Mesenchymal stem cell (in vitro differentiated cells and primary cell): Measurements from ENCODE around the gene STX16.

Experiments used
- DNase-seq: peaks from one replicate; pipeline ENCODE4 v3.0.0-alpha.2; 2013
- H2AFZ ChIP-seq: one replicate; pipeline ENCODE4 v1.6.1; 2013; ENCODE audit warnings: low read depth, mild to moderate bottlenecking, control low read depth, inconsistent platforms, low read length, moderate library complexity
- H2AK5ac ChIP-seq: 2 replicates; pipeline ENCODE4 v1.6.1; 2013; ENCODE audit warnings: low read length, moderate library complexity, mild to moderate bottlenecking, inconsistent platforms; ENCODE audit not compliant: severe bottlenecking
- H2BK120ac ChIP-seq: one replicate; pipeline ENCODE4 v1.6.1; 2013; ENCODE audit warnings: low read depth, mild to moderate bottlenecking, inconsistent platforms, low read length, moderate library complexity
- H2BK12ac ChIP-seq, 2 experiments: one replicate each; pipeline ENCODE4 v1.6.1; 2013; ENCODE audit warnings: inconsistent platforms in 2 of 2, low read length in 2 of 2, mild to moderate bottlenecking in 2 of 2, moderate library complexity in 2 of 2, control low read depth in 1 of 2
- H2BK15ac ChIP-seq: one replicate; pipeline ENCODE4 v1.6.1; 2013; ENCODE audit warnings: mild to moderate bottlenecking, low read depth, inconsistent platforms; ENCODE audit not compliant: poor library complexity, severe bottlenecking
- H2BK5ac ChIP-seq: 2 replicates; pipeline ENCODE4 v1.6.1; 2013; ENCODE audit warnings: low read depth, mild to moderate bottlenecking, low read length, control low read depth, inconsistent platforms; ENCODE audit not compliant: poor library complexity, severe bottlenecking
- H3K14ac ChIP-seq, 2 experiments: one replicate each; pipeline ENCODE4 v1.6.1; 2013; ENCODE audit warnings: inconsistent platforms in 2 of 2, low read length in 2 of 2, control low read depth in 1 of 2, mild to moderate bottlenecking in 1 of 2, moderate library complexity in 1 of 2
- H3K18ac ChIP-seq, 2 experiments: one replicate each; pipeline ENCODE4 v1.6.1; 2013; ENCODE audit warnings: inconsistent platforms in 2 of 2, low read length in 2 of 2, control low read depth in 1 of 2, low read depth in 1 of 2, mild to moderate bottlenecking in 1 of 2
- H3K23ac ChIP-seq, 2 experiments: one replicate each; pipeline ENCODE4 v1.6.1; 2013; ENCODE audit warnings: inconsistent platforms in 2 of 2, low read length in 2 of 2, mild to moderate bottlenecking in 2 of 2, moderate library complexity in 2 of 2, control low read depth in 1 of 2
- H3K27ac ChIP-seq: 2 replicates; pipeline ENCODE4 v1.5.1; 2013; ENCODE audit warnings: mild to moderate bottlenecking, moderate library complexity, low read length, control low read depth, inconsistent platforms; ENCODE audit not compliant: poor library complexity, severe bottlenecking
- H3K27me3 ChIP-seq, 2 experiments: 2 replicates each; pipeline versions ENCODE4 v1.6.1 to v1.7.0; 2013; ENCODE audit warnings: low read length in 2 of 2, mild to moderate bottlenecking in 2 of 2, moderate library complexity in 2 of 2, control low read depth in 1 of 2, inconsistent platforms in 1 of 2; ENCODE audit not compliant: control insufficient read depth in 1 of 2, insufficient read depth in 1 of 2
- H3K36me3 ChIP-seq, 2 experiments: 2 replicates each; pipeline versions ENCODE4 v1.6.1 to v1.7.0; 2013; ENCODE audit warnings: low read length in 2 of 2, control low read depth in 1 of 2, inconsistent platforms in 1 of 2, low read depth in 1 of 2, mild to moderate bottlenecking in 1 of 2; ENCODE audit not compliant: insufficient read depth in 2 of 2, control insufficient read depth in 1 of 2
- H3K4ac ChIP-seq, 2 experiments: one replicate each; pipeline ENCODE4 v1.6.1; 2013; ENCODE audit warnings: inconsistent platforms in 2 of 2, low read length in 2 of 2, mild to moderate bottlenecking in 2 of 2, moderate library complexity in 2 of 2, control low read depth in 1 of 2, low read depth in 1 of 2
- H3K4me1 ChIP-seq: 2 replicates; pipeline ENCODE4 v1.6.1; 2013; ENCODE audit warnings: low read depth, low read length, control low read depth; ENCODE audit not compliant: control insufficient read depth, insufficient read depth
- H3K4me2 ChIP-seq: 2 replicates; pipeline ENCODE4 v1.6.1; 2013; ENCODE audit warnings: low read length, mild to moderate bottlenecking, inconsistent platforms; ENCODE audit not compliant: poor library complexity, severe bottlenecking
- H3K4me3 ChIP-seq, 2 experiments: 2 replicates each; pipeline versions ENCODE4 v1.5.1 to v1.7.0; 2013; ENCODE audit warnings: low read length in 2 of 2, mild to moderate bottlenecking in 2 of 2, control low read depth in 1 of 2, low read depth in 1 of 2; ENCODE audit not compliant: insufficient read depth in 1 of 2
- H3K79me1 ChIP-seq: replicated peaks from 2 replicates; pipeline ENCODE4 v1.6.1; 2013; ENCODE audit warnings: mild to moderate bottlenecking, control low read depth, low read length, inconsistent platforms; ENCODE audit not compliant: poor library complexity, severe bottlenecking
- H3K9ac ChIP-seq: 2 replicates; pipeline ENCODE4 v1.7.0; 2013; ENCODE audit warnings: mild to moderate bottlenecking, low read length, moderate library complexity
- H3K9me3 ChIP-seq: 2 replicates; pipeline ENCODE4 v1.7.0; 2013; ENCODE audit warnings: mild to moderate bottlenecking, low read length; ENCODE audit not compliant: control insufficient read depth
- H4K8ac ChIP-seq: one replicate; pipeline ENCODE4 v1.6.1; 2013; ENCODE audit warnings: inconsistent platforms, mild to moderate bottlenecking, low read length, moderate library complexity
- H4K91ac ChIP-seq: one replicate; pipeline ENCODE4 v1.6.1; 2013; ENCODE audit warnings: mild to moderate bottlenecking, low read length, inconsistent platforms
- WGBS: methylation state at CpG from one replicate; pipeline ENCODE4 v1.1.7; 2013; ENCODE audit warnings: mixed read lengths; 5-methylcytosine and 5-hydroxymethylcytosine counted together

Gene STX16

DNA sequence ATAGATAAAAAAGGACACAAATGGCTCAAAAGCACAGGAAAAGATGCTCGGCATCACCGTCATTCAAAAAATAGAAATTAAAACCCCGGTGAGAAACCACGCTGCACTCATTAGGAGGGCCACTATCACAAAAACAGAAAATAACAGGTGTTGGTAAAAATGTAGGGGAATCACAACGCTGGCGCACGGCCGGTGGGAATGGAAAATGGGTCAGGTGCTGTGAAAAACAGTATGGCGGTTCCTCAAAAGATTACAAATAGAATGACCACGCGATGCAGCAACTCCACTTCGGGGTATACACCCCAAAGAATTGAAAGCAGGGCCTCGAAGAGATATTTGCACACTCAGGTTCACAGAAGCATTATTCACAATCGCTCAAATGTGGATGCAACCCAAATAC is 69.8 kb downstream of the STX16 start:
- Histone ChIP-seq H3K4ac (no peak overlapping the region), H3K14ac (no peak overlapping the region), H3K27me3 (peaks cover 34 to 44% of the 10 kb centered on the region in 2 experiments), H3K36me3 (no peaks in the 10 kb centered on the region), H3K4me1 (peaks cover 16% of the 10 kb centered on the region), H3K23ac (no peak overlapping the region), H2BK120ac (no peak overlapping the region), H3K4me3 (no peak overlapping the region), H3K4me2 (no peak overlapping the region), H2AK5ac (no peak overlapping the region), H3K79me1 (no peaks in the 10 kb centered on the region), H2BK5ac (no peak overlapping the region), H4K8ac (no peak overlapping the region), H4K91ac (no peak overlapping the region), H2AFZ (no peak overlapping the region), H2BK15ac (no peak overlapping the region), H2BK12ac (no peak overlapping the region), H3K27ac (no peak overlapping the region), H3K9ac (no peak overlapping the region), H3K9me3 (no peaks in the 10 kb centered on the region), H3K18ac (no peak overlapping the region)
- no peak for DNase-seq
- 91% methylated on average over 14 of the region's 14 CpGs for WGBS

GRCh38 chr20:58721951-58722778 is 71.1 kb downstream of the STX16 start:
- Histone ChIP-seq H2BK5ac (no peak overlapping the region), H3K36me3 (no peaks in the 10 kb centered on the region), H3K4ac (no peak overlapping the region), H3K27me3 (peaks cover 34 to 44% of the 10 kb centered on the region in 2 experiments), H3K27ac (no peak overlapping the region), H2BK15ac (no peak overlapping the region), H3K4me2 (no peak overlapping the region), H2AFZ (no peak overlapping the region), H3K9ac (no peak overlapping the region), H3K4me1 (peaks cover 6% of the 10 kb centered on the region), H2BK120ac (no peak overlapping the region), H3K9me3 (no peaks in the 10 kb centered on the region), H3K79me1 (no peaks in the 10 kb centered on the region), H4K91ac (no peak overlapping the region), H3K14ac (no peak overlapping the region), H3K4me3 (no peak overlapping the region), H2AK5ac (no peak overlapping the region), H3K23ac (no peak overlapping the region), H2BK12ac (no peak overlapping the region), H4K8ac (no peak overlapping the region), H3K18ac (no peak overlapping the region)
- DNase-seq, result no peak
- 76% methylated on average over 21 of the region's 22 CpGs for WGBS

- Histone ChIP-seq H3K36me3 (no peaks in the 10 kb centered on the region), H3K79me1 (no peaks in the 10 kb centered on the region), H3K4me1 (no peaks in the 10 kb centered on the region), H3K18ac (no peak overlapping the region), H2BK120ac (no peak overlapping the region), H3K4me3 (no peak overlapping the region), H3K27ac (no peak overlapping the region), H2BK5ac (no peak overlapping the region), H3K4ac (no peak overlapping the region), H2BK15ac (no peak overlapping the region), H3K9ac (no peak overlapping the region), H4K91ac (no peak overlapping the region), H3K9me3 (no peaks in the 10 kb centered on the region), H2AK5ac (no peak overlapping the region), H3K4me2 (no peak overlapping the region), H3K14ac (no peak overlapping the region), H3K27me3 (peaks cover 34 to 44% of the 10 kb centered on the region in 2 experiments), H2BK12ac (no peak overlapping the region), H4K8ac (no peak overlapping the region), H3K23ac (no peak overlapping the region), H2AFZ (no peak overlapping the region)
- no peak for DNase-seq
- WGBS, result 65% methylated on average over 9 of the region's 9 CpGs
These were observed 72.0 kb downstream of the STX16 start for GRCh38 chr20:58722877-58723627.

DNA sequence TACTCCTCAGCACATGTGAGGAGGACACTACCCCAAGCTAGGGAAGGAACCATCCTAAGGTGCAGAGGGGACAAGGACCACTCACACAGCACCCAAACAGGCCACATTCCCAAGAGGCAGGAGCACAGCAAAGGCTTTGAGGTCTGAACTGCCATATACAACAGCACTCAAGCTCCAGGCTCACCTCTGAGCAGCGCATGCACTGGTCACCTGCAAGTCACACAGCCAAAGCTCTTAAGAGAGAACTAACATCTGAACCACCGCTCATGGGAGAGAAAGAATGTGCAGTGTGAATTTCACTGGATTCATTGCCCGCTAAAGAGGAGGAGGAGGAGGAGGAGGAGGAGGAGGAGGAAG is 72.5 kb downstream of the STX16 start:
- no peak overlapping the region for H3K18ac ChIP-seq
- H3K4me3 ChIP-seq, result no peak overlapping the region
- no peaks in the 10 kb centered on the region for H3K9me3 ChIP-seq
- H3K36me3 ChIP-seq, result no peaks in the 10 kb centered on the region
- DNase-seq, result no peak
- H3K79me1 ChIP-seq, result no peaks in the 10 kb centered on the region
- H3K4me2 ChIP-seq, result no peak overlapping the region
- H2AFZ ChIP-seq, result no peak overlapping the region
- no peak overlapping the region for H2BK120ac ChIP-seq
- H3K4me1 ChIP-seq, result no peaks in the 10 kb centered on the region
- H3K23ac ChIP-seq, result no peak overlapping the region
- H2BK15ac ChIP-seq, result no peak overlapping the region
- H3K9ac ChIP-seq, result no peak overlapping the region
- WGBS, result 58% methylated on average over 3 of the region's 3 CpGs
- H3K27me3 ChIP-seq, result peaks cover 34 to 44% of the 10 kb centered on the region in 2 experiments
- no peak overlapping the region for H3K14ac ChIP-seq
- H3K4ac ChIP-seq, result no peak overlapping the region
- no peak overlapping the region for H2BK5ac ChIP-seq
- H2BK12ac ChIP-seq, result no peak overlapping the region
- H3K27ac ChIP-seq, result no peak overlapping the region
- no peak overlapping the region for H4K91ac ChIP-seq
- no peak overlapping the region for H2AK5ac ChIP-seq
- no peak overlapping the region for H4K8ac ChIP-seq
